WTC11 (cell line): ENCODE measurements around the gene LRRTM3. TPM values are rescaled to one million over a fixed set of nuclear protein-coding genes. Genes with fewer than 3 reads are reported as not detected.

ENCODE experiments used
- CTCF ChIP-seq: fragments of 200-600 bp; IDR thresholded peaks from 2 replicates; pipeline ENCODE4 v1.8.0; 2022; ENCODE audit warnings: antibody characterized with exemption
- ELF4 ChIP-seq: sonication (generic); formaldehyde crosslinking; IDR thresholded peaks from 2 replicates; pipeline ENCODE4 v1.8.1; 2022; ENCODE audit warnings: low read depth, mild to moderate bottlenecking, moderate library complexity, missing genetic modification reagents
- GABPB1 ChIP-seq: sonication (generic); formaldehyde crosslinking; IDR thresholded peaks from 2 replicates; pipeline ENCODE4 v1.8.1; 2023; ENCODE audit warnings: mild to moderate bottlenecking, missing genetic modification reagents
- MLX ChIP-seq: sonication (generic); formaldehyde crosslinking; IDR thresholded peaks from 2 replicates; pipeline ENCODE4 v1.8.1; 2023; ENCODE audit warnings: mild to moderate bottlenecking, missing genetic modification reagents, moderate library complexity
- NFE2L1 ChIP-seq: sonication (generic); formaldehyde crosslinking; IDR thresholded peaks from 2 replicates; pipeline ENCODE4 v1.8.1; 2023; ENCODE audit warnings: missing genetic modification reagents
- NR2C2 ChIP-seq: sonication (generic); formaldehyde crosslinking; IDR thresholded peaks from 2 replicates; pipeline ENCODE4 v1.8.0; 2022; ENCODE audit warnings: mild to moderate bottlenecking, missing genetic modification reagents
- NR3C1 ChIP-seq: sonication (generic); formaldehyde crosslinking; conservative IDR thresholded peaks from 2 replicates; pipeline ENCODE4 v1.8.1; 2023; ENCODE audit warnings: low read depth, mild to moderate bottlenecking, missing genetic modification reagents
- OVOL2 ChIP-seq: fragments of 250-450 bp; sonication (Bioruptor Pico); IDR thresholded peaks from 2 replicates; pipeline ENCODE4 v1.9.0; 2021; ENCODE audit warnings: mild to moderate bottlenecking, borderline replicate concordance
- RELA ChIP-seq: sonication (generic); formaldehyde crosslinking; IDR thresholded peaks from 2 replicates; pipeline ENCODE4 v1.8.1; 2022; ENCODE audit warnings: missing genetic modification reagents, mild to moderate bottlenecking, borderline replicate concordance
- SMAD3 ChIP-seq: sonication (generic); formaldehyde crosslinking; IDR thresholded peaks from 2 replicates; pipeline ENCODE4 v1.8.0; 2022; ENCODE audit warnings: missing genetic modification reagents, mild to moderate bottlenecking, borderline replicate concordance
- SP1 ChIP-seq: sonication (generic); formaldehyde crosslinking; conservative IDR thresholded peaks from 2 replicates; pipeline ENCODE4 v1.8.1; 2022; ENCODE audit warnings: missing genetic modification reagents
- TCF7 ChIP-seq: sonication (generic); formaldehyde crosslinking; IDR thresholded peaks from 2 replicates; pipeline ENCODE4 v1.8.0; 2022; ENCODE audit warnings: mild to moderate bottlenecking, low read depth, missing genetic modification reagents, moderate library complexity
- TP53 ChIP-seq: sonication (generic); formaldehyde crosslinking; IDR thresholded peaks from 2 replicates; pipeline ENCODE4 v1.8.1; 2023; ENCODE audit warnings: mild to moderate bottlenecking, missing genetic modification reagents
- ZNF138 ChIP-seq: sonication (generic); formaldehyde crosslinking; conservative IDR thresholded peaks from 2 replicates; pipeline ENCODE4 v1.8.1; 2022; ENCODE audit warnings: mild to moderate bottlenecking, moderate library complexity, missing genetic modification reagents
- ZNF263 ChIP-seq: sonication (generic); formaldehyde crosslinking; IDR thresholded peaks from 2 replicates; pipeline ENCODE4 v1.8.1; 2022; ENCODE audit warnings: low read depth, mild to moderate bottlenecking, moderate library complexity, missing genetic modification reagents
- ZNF317 ChIP-seq: sonication (generic); formaldehyde crosslinking; IDR thresholded peaks from 2 replicates; pipeline ENCODE4 v1.8.1; 2023; ENCODE audit warnings: low read depth, mild to moderate bottlenecking, moderate library complexity, missing genetic modification reagents, borderline replicate concordance
- total RNA-seq: library from RNA; stranded (reverse); gene quantifications from 3 replicates; pipeline ENCODE4 v1.2.3, GENCODE V29; 2021
- TF ChIP-seq, protein P1 (sequence below): fragments of 250-450 bp; sonication (Bioruptor Pico); IDR thresholded peaks from 2 replicates; pipeline ENCODE4 v1.9.0; 2021; ENCODE audit warnings: moderate library complexity, mild to moderate bottlenecking, inconsistent platforms, borderline replicate concordance
- TF ChIP-seq, protein P2 (sequence below): sonication (generic); formaldehyde crosslinking; conservative IDR thresholded peaks from 2 replicates; pipeline ENCODE4 v1.8.1; 2022; ENCODE audit warnings: mild to moderate bottlenecking, missing genetic modification reagents
- TF ChIP-seq, protein P3 (sequence below): sonication (generic); formaldehyde crosslinking; IDR thresholded peaks from 2 replicates; pipeline ENCODE4 v1.8.1; 2022; ENCODE audit warnings: low read depth, mild to moderate bottlenecking, moderate library complexity, missing genetic modification reagents, borderline replicate concordance
- TF ChIP-seq, protein P4 (sequence below): sonication (generic); formaldehyde crosslinking; IDR thresholded peaks from 2 replicates; pipeline ENCODE4 v1.8.0; 2022; ENCODE audit warnings: mild to moderate bottlenecking, missing genetic modification reagents
- TF ChIP-seq, protein P5 (sequence below): sonication (generic); formaldehyde crosslinking; IDR thresholded peaks from 2 replicates; pipeline ENCODE4 v1.8.1; 2022; ENCODE audit warnings: mild to moderate bottlenecking, missing genetic modification reagents, moderate library complexity, borderline replicate concordance
- TF ChIP-seq, protein P6 (sequence below): sonication (generic); formaldehyde crosslinking; IDR thresholded peaks from 2 replicates; pipeline ENCODE4 v1.8.1; 2023; ENCODE audit warnings: mild to moderate bottlenecking, missing genetic modification reagents

The LRRTM3 gene
- total RNA-seq, 1 experiment from 2014 or later: 0.52 TPM

DNA sequence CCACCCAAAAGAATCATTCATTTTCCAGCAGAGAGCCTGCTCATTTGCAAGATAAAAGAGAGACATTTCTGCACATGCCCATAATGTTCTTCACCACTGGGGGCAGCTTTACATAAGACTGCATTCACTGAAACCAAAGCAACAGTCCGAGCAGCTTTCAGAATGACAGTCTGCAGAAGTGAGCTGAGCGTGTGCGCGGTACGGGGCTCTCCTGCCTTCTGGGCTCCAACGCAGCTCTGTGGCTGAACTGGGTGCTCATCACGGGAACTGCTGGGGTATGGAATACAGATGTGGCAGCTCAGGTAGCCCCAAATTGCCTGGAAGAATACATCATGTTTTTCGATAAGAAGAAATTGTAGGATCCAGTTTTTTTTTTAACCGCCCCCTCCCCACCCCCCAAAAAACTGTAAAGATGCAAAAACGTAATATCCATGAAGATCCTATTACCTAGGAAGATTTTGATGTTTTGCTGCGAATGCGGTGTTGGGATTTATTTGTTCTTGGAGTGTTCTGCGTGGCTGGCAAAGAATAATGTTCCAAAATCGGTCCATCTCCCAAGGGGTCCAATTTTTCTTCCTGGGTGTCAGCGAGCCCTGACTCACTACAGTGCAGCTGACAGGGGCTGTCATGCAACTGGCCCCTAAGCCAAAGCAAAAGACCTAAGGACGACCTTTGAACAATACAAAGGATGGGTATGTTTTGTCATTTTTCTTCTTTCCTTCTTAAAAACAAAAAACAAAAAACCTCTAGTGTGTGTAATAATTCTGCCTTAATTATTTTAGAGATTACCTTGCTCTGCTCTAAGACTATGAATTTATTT lies at the start of gene LRRTM3 (continued):
- TF ChIP-seq, protein P1, sequence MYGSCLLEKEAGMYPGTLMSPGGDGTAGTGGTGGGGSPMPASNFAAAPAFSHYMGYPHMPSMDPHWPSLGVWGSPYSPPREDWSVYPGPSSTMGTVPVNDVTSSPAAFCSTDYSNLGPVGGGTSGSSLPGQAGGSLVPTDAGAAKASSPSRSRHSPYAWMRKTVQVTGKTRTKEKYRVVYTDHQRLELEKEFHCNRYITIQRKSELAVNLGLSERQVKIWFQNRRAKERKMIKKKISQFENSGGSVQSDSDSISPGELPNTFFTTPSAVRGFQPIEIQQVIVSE: no peak
- no peak for TF ChIP-seq TCF7
- 0 out of 2 replicates have a peak, but pooled peaks have one; percentile 34 for TF ChIP-seq NFE2L1
- TF ChIP-seq CTCF: peak; percentile 46; the same call in 1 of the 2 replicates
- no peak for TF ChIP-seq MLX
- TF ChIP-seq NR3C1 (CRISPR knock-in tag): no peak
- TF ChIP-seq, protein P2, sequence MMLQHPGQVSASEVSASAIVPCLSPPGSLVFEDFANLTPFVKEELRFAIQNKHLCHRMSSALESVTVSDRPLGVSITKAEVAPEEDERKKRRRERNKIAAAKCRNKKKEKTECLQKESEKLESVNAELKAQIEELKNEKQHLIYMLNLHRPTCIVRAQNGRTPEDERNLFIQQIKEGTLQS: no peak
- TF ChIP-seq, protein P3, sequence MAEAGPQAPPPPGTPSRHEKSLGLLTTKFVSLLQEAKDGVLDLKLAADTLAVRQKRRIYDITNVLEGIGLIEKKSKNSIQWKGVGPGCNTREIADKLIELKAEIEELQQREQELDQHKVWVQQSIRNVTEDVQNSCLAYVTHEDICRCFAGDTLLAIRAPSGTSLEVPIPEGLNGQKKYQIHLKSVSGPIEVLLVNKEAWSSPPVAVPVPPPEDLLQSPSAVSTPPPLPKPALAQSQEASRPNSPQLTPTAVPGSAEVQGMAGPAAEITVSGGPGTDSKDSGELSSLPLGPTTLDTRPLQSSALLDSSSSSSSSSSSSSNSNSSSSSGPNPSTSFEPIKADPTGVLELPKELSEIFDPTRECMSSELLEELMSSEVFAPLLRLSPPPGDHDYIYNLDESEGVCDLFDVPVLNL (CRISPR knock-in tag): no peak
- TF ChIP-seq OVOL2 (CRISPR knock-in tag): no peak
- no peak for TF ChIP-seq GABPB1
- TF ChIP-seq ZNF317: 0 out of 2 replicates have a peak, but pooled peaks have one; percentile 41
- no peak for TF ChIP-seq TP53 (CRISPR knock-in tag)
- no peak for TF ChIP-seq ZNF263 (CRISPR knock-in tag)
- TF ChIP-seq NR2C2 (CRISPR knock-in tag): no peak
- TF ChIP-seq, protein P4, sequence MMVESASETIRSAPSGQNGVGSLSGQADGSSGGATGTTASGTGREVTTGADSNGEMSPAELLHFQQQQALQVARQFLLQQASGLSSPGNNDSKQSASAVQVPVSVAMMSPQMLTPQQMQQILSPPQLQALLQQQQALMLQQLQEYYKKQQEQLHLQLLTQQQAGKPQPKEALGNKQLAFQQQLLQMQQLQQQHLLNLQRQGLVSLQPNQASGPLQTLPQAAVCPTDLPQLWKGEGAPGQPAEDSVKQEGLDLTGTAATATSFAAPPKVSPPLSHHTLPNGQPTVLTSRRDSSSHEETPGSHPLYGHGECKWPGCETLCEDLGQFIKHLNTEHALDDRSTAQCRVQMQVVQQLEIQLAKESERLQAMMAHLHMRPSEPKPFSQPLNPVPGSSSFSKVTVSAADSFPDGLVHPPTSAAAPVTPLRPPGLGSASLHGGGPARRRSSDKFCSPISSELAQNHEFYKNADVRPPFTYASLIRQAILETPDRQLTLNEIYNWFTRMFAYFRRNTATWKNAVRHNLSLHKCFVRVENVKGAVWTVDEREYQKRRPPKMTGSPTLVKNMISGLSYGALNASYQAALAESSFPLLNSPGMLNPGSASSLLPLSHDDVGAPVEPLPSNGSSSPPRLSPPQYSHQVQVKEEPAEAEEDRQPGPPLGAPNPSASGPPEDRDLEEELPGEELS (CRISPR knock-in tag): peak; percentile 37; the same call in 1 of the 2 replicates
- TF ChIP-seq, protein P5, sequence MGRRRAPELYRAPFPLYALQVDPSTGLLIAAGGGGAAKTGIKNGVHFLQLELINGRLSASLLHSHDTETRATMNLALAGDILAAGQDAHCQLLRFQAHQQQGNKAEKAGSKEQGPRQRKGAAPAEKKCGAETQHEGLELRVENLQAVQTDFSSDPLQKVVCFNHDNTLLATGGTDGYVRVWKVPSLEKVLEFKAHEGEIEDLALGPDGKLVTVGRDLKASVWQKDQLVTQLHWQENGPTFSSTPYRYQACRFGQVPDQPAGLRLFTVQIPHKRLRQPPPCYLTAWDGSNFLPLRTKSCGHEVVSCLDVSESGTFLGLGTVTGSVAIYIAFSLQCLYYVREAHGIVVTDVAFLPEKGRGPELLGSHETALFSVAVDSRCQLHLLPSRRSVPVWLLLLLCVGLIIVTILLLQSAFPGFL (CRISPR knock-in tag): no peak
- TF ChIP-seq RELA: no peak
- TF ChIP-seq ELF4: no peak
- TF ChIP-seq SP1 (CRISPR knock-in tag): peak; percentile 46; the same call in 1 of the 2 replicates
- no peak for TF ChIP-seq ZNF138 (CRISPR knock-in tag)
- no peak for TF ChIP-seq SMAD3 (CRISPR knock-in tag)
- TF ChIP-seq, protein P6, sequence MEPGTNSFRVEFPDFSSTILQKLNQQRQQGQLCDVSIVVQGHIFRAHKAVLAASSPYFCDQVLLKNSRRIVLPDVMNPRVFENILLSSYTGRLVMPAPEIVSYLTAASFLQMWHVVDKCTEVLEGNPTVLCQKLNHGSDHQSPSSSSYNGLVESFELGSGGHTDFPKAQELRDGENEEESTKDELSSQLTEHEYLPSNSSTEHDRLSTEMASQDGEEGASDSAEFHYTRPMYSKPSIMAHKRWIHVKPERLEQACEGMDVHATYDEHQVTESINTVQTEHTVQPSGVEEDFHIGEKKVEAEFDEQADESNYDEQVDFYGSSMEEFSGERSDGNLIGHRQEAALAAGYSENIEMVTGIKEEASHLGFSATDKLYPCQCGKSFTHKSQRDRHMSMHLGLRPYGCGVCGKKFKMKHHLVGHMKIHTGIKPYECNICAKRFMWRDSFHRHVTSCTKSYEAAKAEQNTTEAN (CRISPR knock-in tag): no peak
